HepG2 (cell line): ENCODE results near the gene MYH15. TPM values are rescaled to one million over a fixed set of nuclear protein-coding genes. Genes with fewer than 3 reads are reported as not detected.

ENCODE experiments used
- BORCS8-MEF2B ChIP-seq: sonication (generic); formaldehyde crosslinking; IDR thresholded peaks from 2 replicates; pipeline ENCODE4 v1.8.0; 2022; ENCODE audit warnings: mild to moderate bottlenecking, missing genetic modification reagents
- CEBPG ChIP-seq: IDR thresholded peaks from 2 replicates; pipeline ENCODE4 v1.6.1; 2016
- CEBPZ ChIP-seq: IDR thresholded peaks from 2 replicates; pipeline ENCODE4 v1.6.1; 2012; ENCODE audit warnings: low read length, improper control_type of control experiment
- ELF3 ChIP-seq: IDR thresholded peaks from 2 replicates; pipeline ENCODE4 v1.6.1; 2016; ENCODE audit warnings: missing genetic modification reagents, missing compliant biosample characterization
- GABPA ChIP-seq, 2 experiments: IDR thresholded peaks; 2 replicates each; pipeline ENCODE4 v1.6.1; 2011 to 2016; ENCODE audit warnings: low read depth in 2 of 2, low read length in 1 of 2, missing biosample characterization in 1 of 2, missing genetic modification characterization in 1 of 2
- HES4 ChIP-seq: sonication (generic); formaldehyde crosslinking; IDR thresholded peaks from 2 replicates; pipeline ENCODE4 v1.9.0; 2021; ENCODE audit warnings: mild to moderate bottlenecking, missing genetic modification reagents, borderline replicate concordance
- HNF4A ChIP-seq: sonication (generic); formaldehyde crosslinking; IDR thresholded peaks from 2 replicates; pipeline ENCODE4 v1.4.0; 2020; ENCODE audit warnings: missing genetic modification reagents
- MEIS1 ChIP-seq: sonication (generic); formaldehyde crosslinking; IDR thresholded peaks from 2 replicates; pipeline ENCODE4 v1.9.0; 2021; ENCODE audit warnings: mild to moderate bottlenecking, missing genetic modification reagents, moderate library complexity, borderline replicate concordance
- MXD4 ChIP-seq: IDR thresholded peaks from 2 replicates; pipeline ENCODE4 v1.6.1; 2016; ENCODE audit warnings: mild to moderate bottlenecking, missing biosample characterization, missing genetic modification reagents
- MYNN ChIP-seq: sonication (generic); formaldehyde crosslinking; IDR thresholded peaks from 2 replicates; pipeline ENCODE4 v1.4.0; 2020; ENCODE audit warnings: mild to moderate bottlenecking, low read depth, missing genetic modification reagents
- NR2F6 ChIP-seq, 2 experiments: IDR thresholded peaks; 2 replicates each; pipeline ENCODE4 v1.6.1; 2016; ENCODE audit warnings: antibody characterized with exemption in 1 of 2, mild to moderate bottlenecking in 1 of 2
- SIN3A ChIP-seq: IDR thresholded peaks from 2 replicates; pipeline ENCODE4 v1.6.1; 2011; ENCODE audit warnings: low read depth, mild to moderate bottlenecking, control low read depth, low read length, borderline replicate concordance
- STAG1 ChIP-seq: sonication (generic); formaldehyde crosslinking; IDR thresholded peaks from 2 replicates; pipeline ENCODE4 v1.4.0; 2020; ENCODE audit warnings: missing genetic modification reagents
- ZNF263 ChIP-seq: sonication (generic); formaldehyde crosslinking; IDR thresholded peaks from 2 replicates; pipeline ENCODE4 v1.4.0; 2020; ENCODE audit warnings: missing genetic modification reagents
- ZNF644 ChIP-seq: IDR thresholded peaks from 2 replicates; pipeline ENCODE4 v1.6.1; 2016; ENCODE audit warnings: low read depth
- polyA plus RNA-seq, 8 experiments: library from polyadenylated mRNA; depleted of rRNA in 3 of 8; stranded (reverse) in 7 of 8; unstranded in 1 of 8; fragments of >200 nt; fragmentation: Illumina TruSeq in 4 of 8; extraction: Trizol in 4 of 8; gene quantifications; 2 replicates each; pipeline versions ENCODE4 v1.2.1 to v1.2.3, GENCODE V29; 2011 to 2016; ENCODE audit warnings: low read depth in 4 of 8, missing spikeins in 1 of 8, mixed read lengths in 1 of 8; ENCODE audit not compliant: insufficient read depth in 1 of 8
- total RNA-seq, 5 experiments: library from RNA; depleted of rRNA; stranded (reverse); fragments of >200 nt; fragmentation: Illumina TruSeq; extraction: Trizol; gene quantifications; 2 replicates each; pipeline ENCODE4 v1.2.3, GENCODE V29; 2016; ENCODE audit warnings: low read depth in 1 of 5
- TF ChIP-seq, protein P1 (sequence below): sonication (generic); formaldehyde crosslinking; IDR thresholded peaks from 2 replicates; pipeline ENCODE4 v1.8.1; 2023; ENCODE audit warnings: mild to moderate bottlenecking, missing genetic modification reagents, borderline replicate concordance
- TF ChIP-seq, protein P2 (sequence below): sonication (generic); formaldehyde crosslinking; IDR thresholded peaks from 2 replicates; pipeline ENCODE4 v1.4.0; 2020; ENCODE audit warnings: missing genetic modification reagents

The MYH15 gene
- total and polyA plus RNA-seq, 2 of the 13 experiments (the other 11 are each of a cell fraction or from before 2014, with no cell fraction given) = 0.03 to 0.09 TPM

DNA sequence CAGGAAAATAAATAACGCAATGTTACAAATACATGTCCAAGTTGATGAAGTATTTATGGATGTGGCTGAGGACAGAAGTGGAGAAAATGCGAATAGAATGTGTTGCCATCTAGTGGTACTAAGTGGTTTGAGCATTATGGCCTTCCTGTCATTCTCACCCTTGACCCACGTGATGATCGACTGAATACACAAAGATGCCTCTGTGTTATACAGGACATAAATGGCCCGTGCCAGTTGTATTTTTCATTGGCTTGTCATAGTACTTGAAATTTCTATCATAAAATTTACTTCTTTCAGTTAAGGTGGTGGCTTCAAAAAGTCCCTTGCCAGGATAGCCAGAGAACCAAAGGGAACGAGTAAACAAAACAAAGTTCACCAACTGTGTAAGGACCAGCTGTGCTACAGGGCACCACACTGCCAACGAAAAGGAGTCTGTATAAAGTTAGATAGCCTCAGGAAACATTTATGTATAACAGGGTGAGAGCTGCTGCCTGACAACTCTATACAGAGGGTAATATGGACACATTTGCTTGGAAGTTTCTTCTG, 103.7 kb downstream of the MYH15 start (continued):
- no peak for TF ChIP-seq MEIS1
- TF ChIP-seq HNF4A (CRISPR knock-in tag) = 0 out of 2 replicates have a peak, but pooled peaks have one; percentile 15
- TF ChIP-seq BORCS8-MEF2B (CRISPR knock-in tag) = no peak
- TF ChIP-seq NR2F6 (IDR thresholded peaks at IDR 0.05) = no peak
- TF ChIP-seq NR2F6 (CRISPR knock-in tag; IDR thresholded peaks at IDR 0.05) = peak; percentile 37; the same call in 1 of the 2 replicates
- 0 out of 2 replicates have a peak, but pooled peaks have one; percentile 44 for TF ChIP-seq ZNF644
- no peak for TF ChIP-seq CEBPG
- TF ChIP-seq MXD4 (CRISPR knock-in tag) = 0 out of 2 replicates have a peak, but pooled peaks have one; percentile 31
- TF ChIP-seq ELF3 (CRISPR knock-in tag) = 0 out of 2 replicates have a peak, but pooled peaks have one; percentile 14
- no peak for TF ChIP-seq CEBPZ
- no peak for TF ChIP-seq SIN3A
- TF ChIP-seq STAG1 = peak; percentile 83
- no peak for TF ChIP-seq ZNF263 (CRISPR knock-in tag)
- TF ChIP-seq, protein P1, sequence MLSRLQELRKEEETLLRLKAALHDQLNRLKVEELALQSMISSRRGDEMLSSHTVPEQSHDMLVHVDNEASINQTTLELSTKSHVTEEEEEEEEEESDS (CRISPR knock-in tag) = no peak
- TF ChIP-seq GABPA (IDR thresholded peaks at IDR 0.05; ENCODE audit: low read depth, low read length) = no peak
- no peak for TF ChIP-seq GABPA (CRISPR knock-in tag; IDR thresholded peaks at IDR 0.05; ENCODE audit: low read depth)
- TF ChIP-seq, protein P2, sequence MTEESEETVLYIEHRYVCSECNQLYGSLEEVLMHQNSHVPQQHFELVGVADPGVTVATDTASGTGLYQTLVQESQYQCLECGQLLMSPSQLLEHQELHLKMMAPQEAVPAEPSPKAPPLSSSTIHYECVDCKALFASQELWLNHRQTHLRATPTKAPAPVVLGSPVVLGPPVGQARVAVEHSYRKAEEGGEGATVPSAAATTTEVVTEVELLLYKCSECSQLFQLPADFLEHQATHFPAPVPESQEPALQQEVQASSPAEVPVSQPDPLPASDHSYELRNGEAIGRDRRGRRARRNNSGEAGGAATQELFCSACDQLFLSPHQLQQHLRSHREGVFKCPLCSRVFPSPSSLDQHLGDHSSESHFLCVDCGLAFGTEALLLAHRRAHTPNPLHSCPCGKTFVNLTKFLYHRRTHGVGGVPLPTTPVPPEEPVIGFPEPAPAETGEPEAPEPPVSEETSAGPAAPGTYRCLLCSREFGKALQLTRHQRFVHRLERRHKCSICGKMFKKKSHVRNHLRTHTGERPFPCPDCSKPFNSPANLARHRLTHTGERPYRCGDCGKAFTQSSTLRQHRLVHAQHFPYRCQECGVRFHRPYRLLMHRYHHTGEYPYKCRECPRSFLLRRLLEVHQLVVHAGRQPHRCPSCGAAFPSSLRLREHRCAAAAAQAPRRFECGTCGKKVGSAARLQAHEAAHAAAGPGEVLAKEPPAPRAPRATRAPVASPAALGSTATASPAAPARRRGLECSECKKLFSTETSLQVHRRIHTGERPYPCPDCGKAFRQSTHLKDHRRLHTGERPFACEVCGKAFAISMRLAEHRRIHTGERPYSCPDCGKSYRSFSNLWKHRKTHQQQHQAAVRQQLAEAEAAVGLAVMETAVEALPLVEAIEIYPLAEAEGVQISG (CRISPR knock-in tag) = no peak
- TF ChIP-seq MYNN (CRISPR knock-in tag) = no peak
- TF ChIP-seq HES4 (CRISPR knock-in tag) = no peak
